Fibroblast of mammary gland (primary cell): ENCODE measurements around the gene CFAP61.

Experiments used
- DNase-seq: peaks from one replicate; pipeline ENCODE4 v3.0.0-alpha.2; 2010; ENCODE audit warnings: low read depth
- H3K4me3 ChIP-seq: 2 replicates; pipeline ENCODE4 v1.5.1; 2011; ENCODE audit warnings: low read depth, mild to moderate bottlenecking, low read length, moderate library complexity; ENCODE audit not compliant: control insufficient read depth
- CTCF ChIP-seq: conservative IDR thresholded peaks from 2 replicates; pipeline ENCODE4 v1.5.1; 2011; ENCODE audit warnings: low read depth, low read length, inconsistent platforms; ENCODE audit not compliant: control insufficient read depth, insufficient read depth

Gene CFAP61

GRCh38 chr20:20253744-20254330 lies 201.5 kb downstream of the CFAP61 start:
- H3K4me3 ChIP-seq: no peak overlapping the region
- TF ChIP-seq CTCF: no peak
- DNase-seq: no peak

GRCh38 chr20:20255099-20255498 lies 202.8 kb downstream of the CFAP61 start:
- no peak for DNase-seq
- TF ChIP-seq CTCF: no peak
- no peak overlapping the region for H3K4me3 ChIP-seq

DNA sequence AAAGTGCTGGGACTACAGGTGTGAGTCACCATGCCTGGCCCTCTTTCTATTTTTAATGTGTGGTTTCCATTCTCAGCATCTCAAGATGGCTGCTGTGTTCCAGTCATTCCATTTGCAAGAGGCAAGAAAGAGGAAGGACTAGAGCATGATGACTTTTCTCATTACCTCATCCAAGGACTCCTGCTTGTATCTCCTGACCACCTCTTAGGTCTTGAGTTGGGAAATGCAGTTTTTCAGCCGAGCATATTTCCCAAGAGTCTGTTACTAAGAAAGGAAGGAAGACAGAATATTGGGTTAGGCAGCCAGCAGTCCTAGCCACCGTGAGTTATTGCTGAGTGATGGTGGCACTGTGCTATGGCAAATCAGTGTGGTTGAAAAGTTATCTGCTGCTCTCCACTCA lies 207.2 kb downstream of the CFAP61 start:
- peak; percentile 12 for DNase-seq
- TF ChIP-seq CTCF: no peak
- H3K4me3 ChIP-seq: no peak overlapping the region

DNA sequence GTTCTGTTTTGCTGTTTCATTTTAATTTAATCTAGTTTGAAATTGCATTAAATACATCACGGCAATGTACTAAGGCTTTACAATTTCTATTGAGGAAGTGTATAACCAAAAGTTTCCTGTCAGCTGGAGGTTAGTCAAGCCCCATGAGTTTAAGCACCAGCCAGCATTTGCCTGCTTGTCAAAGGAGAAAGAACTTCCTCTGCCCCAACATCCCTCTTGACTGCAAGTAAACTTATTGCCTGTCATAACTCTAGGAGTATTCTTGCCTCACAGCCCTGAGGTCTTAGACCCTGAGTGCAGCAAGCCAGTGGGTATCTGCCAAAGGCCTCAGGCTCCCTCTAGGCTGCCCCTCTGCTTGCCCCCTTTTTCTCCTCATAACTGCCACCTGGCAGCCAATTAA lies 208.8 kb downstream of the CFAP61 start:
- H3K4me3 ChIP-seq: no peak overlapping the region
- no peak for DNase-seq
- no peak for TF ChIP-seq CTCF

DNA sequence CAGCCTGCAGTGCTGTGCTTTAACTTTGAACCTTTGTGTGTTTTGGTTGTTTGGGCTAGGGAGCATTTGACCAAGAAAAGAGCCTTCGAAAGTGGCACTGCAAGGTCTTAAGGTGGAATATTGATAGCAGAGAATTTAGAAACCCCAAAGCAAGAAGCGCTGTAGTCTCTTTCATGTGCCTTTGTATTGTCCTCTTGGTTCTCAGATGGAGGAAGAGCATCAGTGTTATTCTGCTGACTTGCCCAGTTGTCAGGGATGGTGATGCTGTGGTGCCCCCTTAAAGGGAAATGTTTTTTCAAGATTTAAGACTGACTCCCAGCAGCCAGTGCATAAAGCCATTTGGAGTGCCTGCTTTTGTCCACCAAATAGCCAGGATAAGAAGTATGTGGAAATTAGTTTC lies 212.9 kb downstream of the CFAP61 start:
- no peak for DNase-seq
- no peak for TF ChIP-seq CTCF

GRCh38 chr20:20266552-20266951 lies 214.2 kb downstream of the CFAP61 start:
- no peak for DNase-seq
- no peak for TF ChIP-seq CTCF
- H3K4me3 ChIP-seq: no peak overlapping the region

More for the DNA sequence above, 212.9 kb downstream of the CFAP61 start:
- no peak overlapping the region for H3K4me3 ChIP-seq
